CD14-positive monocyte (primary cell): ENCODE measurements around the gene ABCA4. TPM values are rescaled to one million over a fixed set of nuclear protein-coding genes. Genes with fewer than 3 reads are reported as not detected.
A peak's percentile ranks its signal among the peaks of the same experiment; 100 is the strongest.

Source experiments
- DNase-seq, 3 donors: peaks; one replicate each; pipeline ENCODE4 v3.0.0-alpha.2; 2011 to 2022
- H2AFZ ChIP-seq: 2 replicates; pipeline ENCODE4 v1.6.0; 2012; ENCODE audit warnings: mild to moderate bottlenecking, low read depth, low read length, inconsistent platforms; ENCODE audit not compliant: insufficient read depth, poor library complexity, severe bottlenecking
- H3K27ac ChIP-seq, 2 donors: 1 replicate in 1 of 2; 2 replicates in 1 of 2; pipeline ENCODE4 v1.5.1; 2012 to 2013; ENCODE audit warnings: low read length in 2 of 2, control low read depth in 1 of 2, inconsistent platforms in 1 of 2, low read depth in 1 of 2, mild to moderate bottlenecking in 1 of 2
- H3K27me3 ChIP-seq, 2 donors: one replicate each; pipeline versions ENCODE4 v1.6.0 to v1.6.1; 2011 to 2013; ENCODE audit warnings: low read length in 2 of 2; ENCODE audit not compliant: control insufficient read depth in 2 of 2, insufficient read depth in 2 of 2
- H3K36me3 ChIP-seq, 2 donors: replicated peaks in 1 of 2; 1 replicate in 1 of 2; 2 replicates in 1 of 2; pipeline versions ENCODE4 v1.5.1 to v1.6.1; 2012 to 2013; ENCODE audit warnings: low read length in 2 of 2, control low read depth in 1 of 2, inconsistent platforms in 1 of 2, mild to moderate bottlenecking in 1 of 2; ENCODE audit not compliant: insufficient read depth in 2 of 2, control insufficient read depth in 1 of 2
- H3K4me1 ChIP-seq, 2 donors: 1 replicate in 1 of 2; 2 replicates in 1 of 2; pipeline versions ENCODE4 v1.5.1 to v1.6.1; 2012 to 2013; ENCODE audit warnings: low read length in 2 of 2, control low read depth in 1 of 2, inconsistent platforms in 1 of 2, mild to moderate bottlenecking in 1 of 2, moderate library complexity in 1 of 2; ENCODE audit not compliant: insufficient read depth in 2 of 2, control insufficient read depth in 1 of 2
- H3K4me2 ChIP-seq: replicated peaks from 2 replicates; pipeline ENCODE3; 2012; ENCODE audit warnings: low read length, moderate library complexity, mild to moderate bottlenecking; ENCODE audit not compliant: poor library complexity, severe bottlenecking; ENCODE audit errors: extremely low read depth
- H3K4me3 ChIP-seq, 3 experiments: fragments of 200-600 bp in 1 of 3; sonication (generic) in 1 of 3; replicated peaks in 1 of 3; 1 replicate in 2 of 3; 2 replicates in 1 of 3; pipeline ENCODE4 v1.5.1; 2011 to 2013; ENCODE audit warnings: low read length in 3 of 3, mild to moderate bottlenecking in 3 of 3, control low read depth in 2 of 3, low read depth in 2 of 3, inconsistent platforms in 1 of 3, moderate library complexity in 1 of 3
- H3K79me2 ChIP-seq: 2 replicates; pipeline ENCODE4 v1.6.0; 2012; ENCODE audit warnings: mild to moderate bottlenecking, control low read depth, inconsistent platforms, low read length, moderate library complexity; ENCODE audit not compliant: insufficient read depth
- H3K9ac ChIP-seq: 2 replicates; pipeline ENCODE4 v1.6.0; 2017; ENCODE audit warnings: low read length, mild to moderate bottlenecking; ENCODE audit not compliant: insufficient read depth, poor library complexity, severe bottlenecking
- H3K9me3 ChIP-seq, 2 donors: replicated peaks in 1 of 2; 1 replicate in 1 of 2; 2 replicates in 1 of 2; pipeline versions ENCODE4 v1.5.1 to v1.6.1; 2012 to 2013; ENCODE audit warnings: low read length in 2 of 2, control low read depth in 1 of 2; ENCODE audit not compliant: control insufficient read depth in 1 of 2, insufficient read depth in 1 of 2
- H4K20me1 ChIP-seq: 2 replicates; pipeline ENCODE4 v1.6.0; 2012; ENCODE audit warnings: mild to moderate bottlenecking, low read length, control low read depth, moderate library complexity; ENCODE audit not compliant: insufficient read depth
- H3K27ac Mint-ChIP-seq, 7 donors: one replicate each; pipeline ENCODE4 v1.8.0; 2020; ENCODE audit warnings: mild to moderate bottlenecking in 7 of 7, mixed read lengths in 7 of 7, moderate library complexity in 6 of 7, inconsistent platforms in 2 of 7
- H3K27me3 Mint-ChIP-seq, 3 donors: one replicate each; pipeline ENCODE4 v1.8.0; 2021 to 2022; ENCODE audit warnings: low read depth in 3 of 3, mild to moderate bottlenecking in 3 of 3, mixed read lengths in 3 of 3, moderate library complexity in 3 of 3, inconsistent platforms in 1 of 3
- H3K36me3 Mint-ChIP-seq, 2 donors: one replicate each; pipeline ENCODE4 v1.8.0; 2020; ENCODE audit warnings: mixed read lengths in 2 of 2, inconsistent platforms in 1 of 2, mild to moderate bottlenecking in 1 of 2
- H3K4me1 Mint-ChIP-seq: one replicate; pipeline ENCODE4 v1.8.0; 2020; ENCODE audit warnings: mild to moderate bottlenecking, mixed read lengths
- H3K4me3 Mint-ChIP-seq, 2 donors: one replicate each; pipeline ENCODE4 v1.8.0; 2020; ENCODE audit warnings: mild to moderate bottlenecking in 2 of 2, mixed read lengths in 2 of 2, moderate library complexity in 1 of 2
- H3K9me3 Mint-ChIP-seq, 7 donors: one replicate each; pipeline ENCODE4 v1.8.0; 2020 to 2022; ENCODE audit warnings: mixed read lengths in 7 of 7, mild to moderate bottlenecking in 6 of 7, moderate library complexity in 6 of 7, inconsistent platforms in 2 of 7
- CTCF ChIP-seq: fragments of 200-600 bp; IDR thresholded peaks from one replicate; pipeline ENCODE4 v1.8.0; 2022; ENCODE audit warnings: antibody characterized with exemption, mild to moderate bottlenecking
- WGBS: methylation state at CpG from one replicate; pipeline ENCODE4 v1.1.5; 2013; ENCODE audit warnings: missing lambda C conversion rate; ENCODE audit not compliant: insufficient coverage; 5-methylcytosine and 5-hydroxymethylcytosine counted together
- intact Hi-C, 2 donors: fragments of 100-400 bp; cut with micrococcal nuclease; formaldehyde crosslinking; loops; one replicate each; pipeline versions ENCODE4 v1.15.0 to v1.15.1; 2023
- polyA plus RNA-seq, 3 donors: library from polyadenylated mRNA; depleted of rRNA in 1 of 3; unstranded in 2 of 3; stranded (reverse) in 1 of 3; fragments of 300-500 nt in 2 of 3; fragments of >200 nt in 1 of 3; fragmentation: Illumina TruSeq in 2 of 3; gene quantifications; 1 replicate in 2 of 3; 2 replicates in 1 of 3; pipeline ENCODE4 v1.2.3, GENCODE V29; 2012 to 2021

ABCA4 gene
- polyA plus RNA-seq, 3 donors, result not detected

- intact Hi-C loops, result no loop called here
- no peaks in the 10 kb centered on the region for H3K4me1 ChIP-seq
- no CpG with 5 or more reads among the region's 1 CpG for WGBS
- H3K27ac ChIP-seq, result no peak overlapping the region
- H3K9me3 ChIP-seq, result no peaks in the 10 kb centered on the region
- no peak overlapping the region for H3K9ac ChIP-seq
- no peaks in the 10 kb centered on the region for H3K36me3 ChIP-seq
- Mint-ChIP-seq H3K9me3 (no peaks in the 10 kb centered on the region), H3K4me1 (peaks cover 5% of the 10 kb centered on the region), H3K27me3 (peaks cover 34 to 54% (median 39%) of the 10 kb centered on the region in 3 donors), H3K36me3 (no peaks in the 10 kb centered on the region), H3K27ac (no peak overlapping the region), H3K4me3 (no peak overlapping the region)
- H2AFZ ChIP-seq, result no peak overlapping the region
- H3K4me2 ChIP-seq, result no peak overlapping the region
- no peak for TF ChIP-seq CTCF
- H3K4me3 ChIP-seq, result no peak overlapping the region
- H3K27me3 ChIP-seq, result peaks cover 12 to 39% of the 10 kb centered on the region in 2 donors
- H3K79me2 ChIP-seq, result no peaks in the 10 kb centered on the region
- H4K20me1 ChIP-seq, result no peaks in the 10 kb centered on the region
- no peak for DNase-seq
These were observed 49.6 kb downstream of the ABCA4 start for GRCh38 chr1:94071391-94071790.

GRCh38 chr1:94070865-94071264, 50.1 kb downstream of the ABCA4 start:
- no peaks in the 10 kb centered on the region for H3K9me3 ChIP-seq
- no peak for TF ChIP-seq CTCF
- H3K36me3 ChIP-seq, result no peaks in the 10 kb centered on the region
- no peak overlapping the region for H2AFZ ChIP-seq
- no peaks in the 10 kb centered on the region for H3K4me1 ChIP-seq
- peaks cover 31 to 48% (median 38%) of the 10 kb centered on the region in 3 donors for H3K27me3 Mint-ChIP-seq
- H3K4me3 Mint-ChIP-seq, result peak overlapping the region in 1 of 2 donors; percentile 33
- peaks cover 12 to 44% of the 10 kb centered on the region in 2 donors for H3K27me3 ChIP-seq
- H3K27ac ChIP-seq, result no peak overlapping the region
- no peak overlapping the region for H3K9ac ChIP-seq
- H3K4me2 ChIP-seq, result no peak overlapping the region
- DNase-seq, result no peak
- no peak overlapping the region for H3K4me3 ChIP-seq
- intact Hi-C loops, result no loop called here
- no peaks in the 10 kb centered on the region for H4K20me1 ChIP-seq
- H3K79me2 ChIP-seq, result no peaks in the 10 kb centered on the region
- peak overlapping the region in 1 of 7 donors; percentile 58 for H3K27ac Mint-ChIP-seq
- no peaks in the 10 kb centered on the region for H3K36me3 Mint-ChIP-seq
- H3K4me1 Mint-ChIP-seq, result peaks cover 5% of the 10 kb centered on the region
- H3K9me3 Mint-ChIP-seq, result no peaks in the 10 kb centered on the region
- 93% methylated on average over 3 of the region's 3 CpGs for WGBS
